Activated T-cell treated with anti-CD3 and anti-CD28 coated beads for 4 hours (primary cell): ENCODE data around the gene KCNJ11.
"Not testable (repeated sequence)": the region's sequence is repeated elsewhere in the genome, so short reads cannot be mapped to it uniquely, and the experiment has no call there.

Source experiments
- DNase-seq: peaks from one replicate; pipeline ENCODE4 v3.0.0-alpha.2; 2020

KCNJ11 gene

GRCh38 chr11:17388609-17389210, at the start of gene KCNJ11:
KCNJ11 (minus strand) TSS chr11:17388659; CDS start chr11:17388091, 568 bp downstream.
- peak; percentile 25 for DNase-seq

DNA sequence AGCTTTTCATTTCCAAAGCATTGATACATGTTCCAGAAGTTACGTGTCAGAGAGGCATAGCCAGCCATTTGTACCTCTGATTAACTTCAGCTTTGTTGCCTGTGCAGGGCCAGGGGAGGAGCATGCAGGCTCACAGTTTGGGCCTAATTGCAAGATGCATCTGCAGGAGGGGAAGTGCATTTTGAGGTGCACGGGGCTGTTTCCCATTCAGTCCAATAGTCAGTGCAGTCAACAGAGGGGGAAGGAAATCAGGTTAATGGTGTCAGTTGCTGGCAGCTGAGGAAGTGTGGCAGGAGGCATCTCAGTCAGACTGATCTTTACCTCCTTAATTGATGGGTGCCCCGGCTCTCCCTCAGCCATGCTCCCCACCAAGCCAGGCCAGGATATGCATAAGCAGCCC, 48.9 kb upstream of the KCNJ11 start:
- no peak for DNase-seq

DNA sequence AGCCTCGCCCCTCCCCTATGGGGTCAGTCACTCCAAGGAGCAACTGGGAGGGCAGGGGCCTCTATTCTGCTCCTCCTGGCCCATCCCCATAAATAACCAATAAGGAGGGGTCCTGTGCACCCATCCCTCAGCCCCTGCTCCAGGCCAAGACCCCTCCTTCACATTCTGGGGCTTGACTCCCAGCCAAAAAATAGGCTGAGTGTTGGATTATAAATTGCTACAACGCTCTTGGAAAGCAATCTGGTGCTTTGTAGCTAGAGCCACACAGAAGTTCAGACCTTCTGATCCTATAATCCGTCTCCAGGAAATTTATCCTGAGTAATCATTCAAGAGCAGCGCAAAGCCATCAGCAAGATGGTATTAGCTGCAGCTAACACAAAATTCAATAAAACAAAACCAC, 45.6 kb upstream of the KCNJ11 start:
- no peak for DNase-seq

GRCh38 chr11:17432002-17432401, 43.5 kb upstream of the KCNJ11 start:
- DNase-seq = no peak

- DNase-seq = no peak
These were observed 42.7 kb upstream of the KCNJ11 start for GRCh38 chr11:17431139-17431538.

DNA sequence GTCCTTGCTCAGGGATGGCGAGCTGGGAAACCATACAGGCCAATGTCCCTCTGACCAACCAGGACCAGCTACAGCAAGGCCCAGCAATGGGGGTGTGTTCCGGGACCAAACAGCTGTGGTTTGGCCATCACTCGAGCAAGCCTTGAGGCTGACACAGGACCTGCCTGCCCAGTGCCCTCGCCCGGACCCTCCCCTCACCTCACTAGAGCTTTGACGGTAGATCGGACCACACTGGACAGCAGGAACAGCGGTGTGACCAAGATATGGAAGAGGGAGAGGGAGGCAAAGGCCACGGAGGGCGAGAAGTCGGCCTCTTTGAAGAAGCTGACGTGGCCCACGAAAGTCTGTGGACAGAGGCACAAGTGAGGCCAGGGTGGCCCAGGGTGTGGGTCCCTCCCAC, 42.2 kb upstream of the KCNJ11 start:
- no peak for DNase-seq

DNA sequence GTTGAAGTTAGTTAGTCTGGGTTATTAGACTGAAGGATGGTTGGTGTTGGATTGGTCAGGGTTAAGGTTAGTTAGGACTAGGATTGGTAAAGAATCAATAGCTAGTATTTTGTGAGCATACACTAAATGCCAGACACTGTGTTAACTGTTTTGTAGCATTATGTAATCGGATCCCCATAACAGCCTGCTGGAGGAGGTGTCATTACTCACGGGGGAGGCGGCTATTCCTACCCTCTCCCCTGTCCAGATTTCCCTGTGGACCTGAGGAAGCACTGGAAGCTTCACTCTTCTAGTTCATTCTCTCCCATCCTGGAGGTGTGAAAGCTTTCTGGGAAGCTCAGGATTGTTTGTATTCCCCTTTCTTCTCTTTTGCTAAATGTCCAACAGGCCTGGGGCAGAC, 40.5 kb upstream of the KCNJ11 start:
- no peak for DNase-seq

DNA sequence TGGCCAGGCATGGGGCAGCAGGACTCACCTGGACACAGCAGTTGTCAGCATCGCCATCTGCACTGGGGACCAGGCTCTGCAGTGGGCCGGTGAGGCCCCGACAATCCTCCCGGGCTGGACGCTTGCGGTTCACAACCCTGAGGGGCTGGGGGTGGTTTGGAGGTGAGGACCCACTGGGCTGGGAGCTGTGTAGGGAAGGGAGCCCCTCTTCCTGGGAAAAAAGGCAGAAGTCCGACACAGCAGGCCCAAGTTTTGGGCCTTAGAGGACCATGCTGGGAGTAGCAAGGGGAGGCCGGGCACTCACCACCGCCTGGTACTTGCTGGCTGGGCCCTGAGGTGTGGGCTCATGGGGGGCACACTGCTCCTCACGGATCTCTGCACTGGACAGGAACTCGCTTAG, 39.8 kb upstream of the KCNJ11 start:
- no peak for DNase-seq

DNA sequence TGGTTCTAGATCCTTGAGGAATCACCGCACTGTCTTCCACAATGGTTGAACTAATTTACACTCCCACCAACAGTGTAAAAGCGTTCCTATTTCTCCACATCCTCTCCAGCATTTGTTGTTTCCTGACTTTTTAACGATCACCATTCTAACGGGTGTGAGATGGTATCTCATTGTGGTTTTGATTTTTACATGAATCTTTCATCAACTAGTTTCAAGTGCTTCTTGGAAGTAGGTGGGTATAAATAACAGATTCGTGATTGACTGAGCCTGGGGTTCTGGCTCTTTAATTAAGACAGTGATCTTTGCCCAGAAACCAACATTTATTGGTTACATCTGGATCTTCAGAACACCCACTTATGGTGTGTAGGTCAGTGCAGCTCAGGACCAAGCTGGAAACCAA, 37.8 kb upstream of the KCNJ11 start:
- DNase-seq = not testable (repeated sequence)

- no peak for DNase-seq
These were observed 35.3 kb upstream of the KCNJ11 start for GRCh38 chr11:17423533-17424310.

DNA sequence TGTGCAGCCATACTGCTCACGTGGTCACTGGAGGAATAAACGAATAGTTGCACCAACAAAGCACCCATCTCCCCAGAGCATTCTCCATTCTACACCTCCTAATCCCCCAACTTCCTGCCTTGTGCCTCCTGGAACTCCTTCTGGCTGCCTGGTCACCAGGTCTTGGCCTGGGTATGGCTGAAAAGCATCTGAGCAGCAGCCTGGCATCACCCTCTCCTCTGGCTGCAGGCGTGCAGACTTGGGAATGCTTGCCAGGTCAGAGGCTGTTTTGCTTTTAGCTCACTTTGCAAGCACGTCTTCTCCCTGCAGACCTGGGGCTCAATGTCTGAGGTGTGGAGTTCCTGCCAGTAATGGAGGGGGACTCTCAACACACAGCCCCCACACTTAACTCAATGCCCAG, 33.3 kb upstream of the KCNJ11 start:
- DNase-seq = no peak

DNA sequence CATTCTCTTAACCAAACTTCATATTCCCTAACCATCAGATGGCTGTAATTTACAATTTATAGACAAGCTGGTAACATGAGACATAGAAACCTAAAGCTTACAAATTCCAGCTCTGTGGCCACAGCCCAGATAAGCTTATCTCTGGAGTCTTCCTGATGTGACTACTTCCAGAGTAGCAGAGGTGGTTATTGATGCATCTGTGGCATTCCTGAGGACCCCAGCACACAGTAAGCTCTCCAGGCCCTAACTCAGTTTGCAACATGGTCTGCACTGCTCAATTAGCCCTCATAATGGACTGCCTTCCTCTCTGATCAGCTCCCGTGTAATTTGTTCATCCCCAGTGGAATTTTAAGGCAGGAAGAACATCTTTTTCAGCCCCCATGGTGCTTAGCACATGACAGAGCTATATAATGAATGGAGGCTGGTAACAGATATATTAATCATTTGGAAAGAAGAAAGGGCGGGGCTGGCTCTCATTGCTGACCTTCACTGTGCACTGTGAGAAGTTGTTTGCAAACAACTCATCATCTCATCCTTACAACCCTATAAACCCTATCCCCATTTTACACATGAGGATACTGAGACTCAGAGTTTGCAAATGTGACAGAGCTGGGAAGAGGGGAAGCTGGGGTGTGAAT, 30.1 kb upstream of the KCNJ11 start:
- no peak for DNase-seq

GRCh38 chr11:17416492-17416891, 28.0 kb upstream of the KCNJ11 start:
- DNase-seq = no peak

DNA sequence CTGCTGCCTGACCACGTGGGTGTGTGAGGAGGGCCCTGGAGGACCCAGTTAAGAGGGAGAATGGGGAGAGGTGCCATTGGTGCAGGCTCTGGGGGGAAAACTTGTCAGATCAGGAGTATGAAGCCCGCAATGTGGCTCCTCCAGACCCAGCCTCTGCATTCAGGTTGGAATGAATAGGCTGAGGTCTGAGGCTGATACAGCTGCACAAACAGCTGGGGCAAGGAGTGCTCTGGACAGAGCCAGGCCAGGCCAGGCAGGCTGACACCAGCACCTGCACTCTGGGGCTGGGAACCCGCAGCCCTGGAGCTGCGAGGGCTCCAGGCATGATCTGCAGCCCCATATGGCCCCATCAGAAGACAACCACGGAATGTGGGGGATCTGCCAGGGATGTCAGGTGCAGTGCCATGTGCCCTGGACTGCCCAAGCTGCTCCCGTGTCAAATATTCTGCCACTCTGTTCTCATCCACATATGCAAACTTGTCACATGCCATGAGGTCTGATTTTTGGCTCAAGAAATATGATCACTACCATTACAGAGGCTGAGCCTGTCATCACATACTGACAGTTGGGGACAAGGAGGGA, 27.2 kb upstream of the KCNJ11 start:
- DNase-seq = no peak

DNA sequence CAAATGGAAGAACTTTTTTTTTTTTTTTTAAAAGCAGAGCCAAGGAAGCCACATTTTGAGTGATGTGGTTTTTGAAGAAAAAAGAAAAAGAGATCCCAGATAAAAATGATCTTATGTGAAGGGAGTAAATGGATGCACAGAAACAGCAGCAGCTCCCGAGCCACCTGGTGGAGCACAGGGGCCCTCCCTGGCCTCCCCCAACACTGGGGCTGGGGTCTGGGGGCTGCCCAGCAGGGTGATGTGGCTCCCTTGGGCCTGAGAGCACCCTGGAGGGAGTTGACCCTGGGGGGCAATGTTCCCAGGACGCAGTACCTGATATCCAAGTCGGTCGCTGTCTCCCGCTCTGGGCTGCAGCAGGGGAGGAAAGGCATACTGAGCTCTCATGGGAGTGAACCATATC, 26.5 kb upstream of the KCNJ11 start:
- no peak for DNase-seq

DNA sequence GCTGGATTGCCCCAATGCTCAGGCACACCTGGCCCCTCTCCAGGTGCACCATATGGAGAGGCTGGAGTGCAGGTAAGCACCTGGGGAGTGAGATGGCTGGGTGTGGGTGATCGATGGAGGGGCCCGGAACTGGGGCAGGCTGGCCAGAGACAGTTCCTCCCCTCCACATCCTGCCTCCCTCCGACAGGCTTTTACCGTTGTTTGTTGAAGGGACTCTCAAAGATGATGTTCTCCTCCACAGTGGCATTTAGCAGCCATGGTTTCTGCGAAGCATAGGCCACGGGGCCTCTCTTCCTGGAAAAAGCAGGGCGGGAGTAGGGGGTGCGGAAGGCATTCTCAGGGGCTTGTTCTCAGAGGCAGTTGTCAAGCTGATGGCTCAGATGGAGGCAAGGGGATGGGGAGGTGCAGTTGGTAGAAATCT, 25.9 kb upstream of the KCNJ11 start:
- DNase-seq = no peak

GRCh38 chr11:17413414-17414316, 25.2 kb upstream of the KCNJ11 start:
- no peak for DNase-seq

- no peak for DNase-seq
These were observed 24.2 kb upstream of the KCNJ11 start for GRCh38 chr11:17412488-17413180.

- no peak for DNase-seq
These were observed 23.0 kb upstream of the KCNJ11 start for GRCh38 chr11:17411418-17411817.

DNA sequence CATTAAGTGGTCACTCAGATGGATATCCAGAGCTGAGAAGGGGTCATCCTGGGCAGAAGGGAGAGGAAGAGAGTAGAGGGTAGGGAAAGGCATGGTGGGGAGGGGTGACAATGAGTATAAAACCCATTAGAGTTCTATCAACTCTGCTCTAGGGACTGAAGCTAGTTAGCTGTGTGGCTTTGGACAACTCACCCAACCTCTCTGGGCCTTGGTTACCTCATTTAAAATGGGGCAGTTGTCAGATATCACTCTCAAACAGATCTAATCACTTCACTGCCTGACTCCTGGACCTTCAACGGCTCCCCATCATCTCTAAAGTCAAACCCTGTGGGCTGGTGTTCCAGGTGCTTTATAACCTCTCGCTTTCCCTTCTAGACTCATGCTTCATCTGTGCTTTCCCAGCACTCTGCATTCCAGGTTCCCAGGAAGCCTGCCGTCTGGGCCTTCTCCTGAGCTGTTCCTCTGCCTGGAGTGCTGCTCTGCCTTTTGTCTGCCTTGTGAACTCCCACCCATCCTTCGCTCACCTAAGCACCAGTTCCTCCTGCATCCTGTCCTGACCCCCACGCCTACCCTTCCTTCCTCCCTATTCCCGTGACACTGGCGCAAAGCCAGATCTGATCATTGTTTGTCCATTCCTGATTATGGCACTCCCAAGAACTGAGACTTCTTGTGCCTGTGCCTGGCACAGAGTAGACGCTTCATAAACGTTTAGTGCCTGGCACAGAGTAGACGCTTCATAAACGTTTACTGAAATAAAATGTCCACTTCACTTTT, 22.3 kb upstream of the KCNJ11 start:
- DNase-seq = no peak

DNA sequence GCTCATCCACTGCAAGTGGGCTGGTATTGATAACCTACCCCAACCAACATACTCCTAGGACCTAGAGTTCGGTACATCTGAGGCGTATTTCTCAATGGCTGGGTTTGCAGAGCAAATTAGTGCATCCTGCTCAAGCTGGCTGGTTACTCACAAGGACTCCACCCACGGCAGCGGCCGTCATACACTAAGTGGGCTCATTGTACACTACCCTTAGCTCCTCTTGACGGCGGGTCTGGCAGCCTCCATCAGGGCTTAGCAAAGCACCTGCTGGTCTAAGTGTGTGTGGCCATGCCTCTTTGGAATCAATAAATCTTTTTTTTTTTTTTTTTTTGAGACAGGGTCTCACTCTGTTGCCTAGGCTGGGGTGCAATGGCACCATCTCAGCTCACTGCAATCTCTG, 20.2 kb upstream of the KCNJ11 start:
- no peak for DNase-seq
